Sigmoid colon (tissue), 4 donors: Measurements from ENCODE around the gene CTSF.

Experiments
- EP300 ChIP-seq, 4 donors: sonication (generic); formaldehyde crosslinking; IDR thresholded peaks; one replicate each; pipeline ENCODE4 v1.6.1; 2017; ENCODE audit warnings: antibody characterized with exemption in 4 of 4
- POLR2A ChIP-seq, 2 donors: fragments of 450-650 bp; IDR thresholded peaks; one replicate each; pipeline ENCODE4 v1.6.1; 2016; ENCODE audit warnings: antibody characterized with exemption in 2 of 2, mild to moderate bottlenecking in 2 of 2, moderate library complexity in 2 of 2
- POLR2AphosphoS5 ChIP-seq, 4 donors: sonication (generic); formaldehyde crosslinking; IDR thresholded peaks; one replicate each; pipeline ENCODE4 v1.6.1; 2017; ENCODE audit warnings: antibody characterized with exemption in 4 of 4
- TF ChIP-seq, protein P1 (sequence below), 4 experiments: fragments of 450-650 bp in 3 of 4; fragments of 200-600 bp in 1 of 4; IDR thresholded peaks; one replicate each; pipeline ENCODE4 v1.5.1; 2016 to 2019; ENCODE audit warnings: antibody characterized with exemption in 4 of 4, mild to moderate bottlenecking in 3 of 4, moderate library complexity in 2 of 4

GRCh38 chr11:66557733-66558326 is 10.6 kb downstream of the CTSF start:
- TF ChIP-seq, protein P1, sequence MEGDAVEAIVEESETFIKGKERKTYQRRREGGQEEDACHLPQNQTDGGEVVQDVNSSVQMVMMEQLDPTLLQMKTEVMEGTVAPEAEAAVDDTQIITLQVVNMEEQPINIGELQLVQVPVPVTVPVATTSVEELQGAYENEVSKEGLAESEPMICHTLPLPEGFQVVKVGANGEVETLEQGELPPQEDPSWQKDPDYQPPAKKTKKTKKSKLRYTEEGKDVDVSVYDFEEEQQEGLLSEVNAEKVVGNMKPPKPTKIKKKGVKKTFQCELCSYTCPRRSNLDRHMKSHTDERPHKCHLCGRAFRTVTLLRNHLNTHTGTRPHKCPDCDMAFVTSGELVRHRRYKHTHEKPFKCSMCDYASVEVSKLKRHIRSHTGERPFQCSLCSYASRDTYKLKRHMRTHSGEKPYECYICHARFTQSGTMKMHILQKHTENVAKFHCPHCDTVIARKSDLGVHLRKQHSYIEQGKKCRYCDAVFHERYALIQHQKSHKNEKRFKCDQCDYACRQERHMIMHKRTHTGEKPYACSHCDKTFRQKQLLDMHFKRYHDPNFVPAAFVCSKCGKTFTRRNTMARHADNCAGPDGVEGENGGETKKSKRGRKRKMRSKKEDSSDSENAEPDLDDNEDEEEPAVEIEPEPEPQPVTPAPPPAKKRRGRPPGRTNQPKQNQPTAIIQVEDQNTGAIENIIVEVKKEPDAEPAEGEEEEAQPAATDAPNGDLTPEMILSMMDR (IDR thresholded peaks at IDR 0.05): no peak
- TF ChIP-seq POLR2AphosphoS5 (IDR thresholded peaks at IDR 0.05): no peak
- no peak for TF ChIP-seq POLR2A (IDR thresholded peaks at IDR 0.05)
- TF ChIP-seq EP300 (IDR thresholded peaks at IDR 0.05): no peak
